ENCODE data around the gene IQSEC2. TPM values are rescaled to one million over a fixed set of nuclear protein-coding genes. Genes with fewer than 3 reads are reported as not detected.

Gene IQSEC2
- total RNA-seq, 1 donor from 2014 or later: 3.4 TPM

GRCh38 chrX:53223068-53223693 is 58.2 kb downstream of the IQSEC2 start:
- FAIRE-seq: peak; percentile 62
- no peak for TF ChIP-seq CTCF (IDR thresholded peaks at IDR 0.05; ENCODE audit: insufficient read depth, low read length, severe bottlenecking)
- peaks cover 13% of the 10 kb centered on the region for H3K36me3 ChIP-seq (ENCODE audit: control insufficient read depth, insufficient read depth, low read length)
- peak overlapping the region; percentile 83 for H3K4me3 ChIP-seq (ENCODE audit: low read depth, low read length)
- H3K27me3 ChIP-seq (ENCODE audit: control insufficient read depth, insufficient read depth, low read length): no peaks in the 10 kb centered on the region
- DNase-seq (ENCODE audit: low read depth): no peak

Other genes starting within 250 kb of the IQSEC2 start
- under 0.01 TPM in 1 of 2 replicates, not detected in the other for gene GPR173, start 232.8 kb downstream of the IQSEC2 start, total RNA-seq
- gene TSPYL2, start 199.2 kb downstream of the IQSEC2 start, total RNA-seq: 8.7 and 12.9 TPM in 2 replicates
- gene KANTR, start 187.4 kb downstream of the IQSEC2 start, total RNA-seq: 4.5 and 5.5 TPM in 2 replicates
- 64.5 and 151 TPM in 2 replicates for gene KDM5C, start 56.4 kb downstream of the IQSEC2 start, total RNA-seq
- 9.0 and 15.0 TPM in 2 replicates for gene SMC1A, start 141.1 kb upstream of the IQSEC2 start, total RNA-seq
- 0.26 and 1.0 TPM in 2 replicates for gene RIBC1, start 141.3 kb upstream of the IQSEC2 start, total RNA-seq
- 70.0 and 75.9 TPM in 2 replicates for gene HSD17B10, start 152.8 kb upstream of the IQSEC2 start, total RNA-seq

Measured in bronchial epithelial cell (primary cell).